Activated T-cell treated with anti-CD3 and anti-CD28 coated beads, Interleukin-2, amount 50 U/mL, for 1 hour (primary cell): ENCODE data around the gene FSCN2.
A peak's percentile ranks its signal among the peaks of the same experiment; 100 is the strongest.

ENCODE experiments used
- DNase-seq: peaks from one replicate; pipeline ENCODE4 v3.0.0-alpha.2; 2020

FSCN2 gene

GRCh38 chr17:81527591-81528383, at the start of gene FSCN2:
FSCN2 (plus strand) TSS chr17:81528377; CDS start chr17:81528532, 155 bp downstream.
- DNase-seq = no peak

- DNase-seq = no peak
Measured at GRCh38 chr17:81479175-81480071, 48.8 kb upstream of the FSCN2 start.

- DNase-seq = no peak
Measured at GRCh38 chr17:81480140-81481072, 47.8 kb upstream of the FSCN2 start.

GRCh38 chr17:81481073-81481799, 46.9 kb upstream of the FSCN2 start:
- DNase-seq = peak; percentile 70

- peak; percentile 27 for DNase-seq
Measured at GRCh38 chr17:81481815-81482505, 46.2 kb upstream of the FSCN2 start.

- DNase-seq = no peak
Measured at GRCh38 chr17:81482673-81483072, 45.5 kb upstream of the FSCN2 start.

GRCh38 chr17:81483085-81483861, 44.9 kb upstream of the FSCN2 start:
- peak; percentile 27 for DNase-seq

GRCh38 chr17:81483862-81484194, 44.3 kb upstream of the FSCN2 start:
- DNase-seq = no peak

GRCh38 chr17:81484195-81484979, 43.8 kb upstream of the FSCN2 start:
- peak; percentile 92 for DNase-seq

GRCh38 chr17:81486199-81486810, 41.9 kb upstream of the FSCN2 start:
- DNase-seq = no peak

- no peak for DNase-seq
Measured at GRCh38 chr17:81487089-81487486, 41.1 kb upstream of the FSCN2 start.

- peak; percentile 82 for DNase-seq
Measured at GRCh38 chr17:81487487-81488275, 40.5 kb upstream of the FSCN2 start.

GRCh38 chr17:81488276-81488860, 39.8 kb upstream of the FSCN2 start:
- DNase-seq = no peak

GRCh38 chr17:81489012-81489997, 38.9 kb upstream of the FSCN2 start:
- no peak for DNase-seq

- no peak for DNase-seq
Measured at GRCh38 chr17:81489998-81490992, 37.9 kb upstream of the FSCN2 start.

- DNase-seq = no peak
Measured at GRCh38 chr17:81491181-81491581, 37.0 kb upstream of the FSCN2 start.
